GM23338 (cell line): ENCODE measurements around the gene OR2AG2. TPM values are rescaled to one million over a fixed set of nuclear protein-coding genes. Genes with fewer than 3 reads are reported as not detected.

Source experiments
- ATAC-seq: fragments of 200-7000 bp; cut with Tn5 transposase; 3 replicates; pipeline ENCODE4 v1.9.1; 2020
- DNase-seq: peaks from one replicate; pipeline ENCODE4 v3.0.0-alpha.2; 2015; ENCODE audit warnings: low spot score
- H2AFZ ChIP-seq: fragments of 200-600 bp; sonication (generic); 2 replicates; pipeline ENCODE4 v1.8.0; 2016; ENCODE audit warnings: antibody characterized with exemption, mild to moderate bottlenecking, moderate library complexity
- H3F3A ChIP-seq: fragments of 200-600 bp; sonication (generic); replicated peaks from 2 replicates; pipeline ENCODE4 v1.8.0; 2017; ENCODE audit warnings: antibody characterized with exemption, mixed run types, low read depth
- H3K27ac ChIP-seq: fragments of 200-600 bp; sonication (generic); 2 replicates; pipeline ENCODE4 v1.6.1; 2016; ENCODE audit warnings: low read depth
- H3K27me3 ChIP-seq: fragments of 200-600 bp; sonication (generic); 2 replicates; pipeline ENCODE4 v1.8.0; 2016; ENCODE audit warnings: mild to moderate bottlenecking, mixed run types, moderate library complexity; ENCODE audit not compliant: insufficient read depth
- H3K36me3 ChIP-seq: fragments of 200-600 bp; sonication (generic); 2 replicates; pipeline ENCODE4 v1.8.0; 2016; ENCODE audit warnings: mild to moderate bottlenecking; ENCODE audit not compliant: insufficient read depth
- H3K4me1 ChIP-seq: fragments of 200-600 bp; sonication (generic); 2 replicates; pipeline ENCODE4 v1.8.0; 2016; ENCODE audit warnings: mild to moderate bottlenecking, moderate library complexity; ENCODE audit not compliant: insufficient read depth
- H3K4me2 ChIP-seq: fragments of 200-600 bp; sonication (generic); 2 replicates; pipeline ENCODE4 v1.7.1; 2017; ENCODE audit warnings: mixed run types
- H3K4me3 ChIP-seq: fragments of 200-600 bp; sonication (generic); 2 replicates; pipeline ENCODE4 v1.6.1; 2016; ENCODE audit warnings: mixed run types
- H3K79me2 ChIP-seq: fragments of 200-600 bp; sonication (generic); replicated peaks from 2 replicates; pipeline ENCODE4 v1.8.0; 2017; ENCODE audit warnings: mild to moderate bottlenecking; ENCODE audit not compliant: insufficient read depth
- H3K9me2 ChIP-seq: fragments of 200-600 bp; sonication (generic); 2 replicates; pipeline ENCODE4 v1.8.0; 2017; ENCODE audit not compliant: insufficient read depth
- H4K20me1 ChIP-seq: fragments of 200-600 bp; sonication (generic); replicated peaks from 2 replicates; pipeline ENCODE4 v1.8.0; 2017; ENCODE audit warnings: mild to moderate bottlenecking; ENCODE audit not compliant: insufficient read depth
- H3K27ac Mint-ChIP-seq: 2 replicates; pipeline ENCODE4 v1.8.0; 2020; ENCODE audit warnings: inconsistent platforms, mild to moderate bottlenecking, moderate library complexity, mixed read lengths
- H3K27me3 Mint-ChIP-seq: 3 replicates; pipeline ENCODE4 v1.8.0; 2022; ENCODE audit warnings: low read depth, mild to moderate bottlenecking, moderate library complexity, mixed read lengths, inconsistent platforms; ENCODE audit not compliant: insufficient read depth, poor library complexity
- H3K36me3 Mint-ChIP-seq: 3 replicates; pipeline ENCODE4 v1.8.0; 2021; ENCODE audit warnings: low read depth, mild to moderate bottlenecking, inconsistent platforms, moderate library complexity, mixed read lengths
- H3K4me1 Mint-ChIP-seq: 3 replicates; pipeline ENCODE4 v1.8.0; 2020; ENCODE audit warnings: mild to moderate bottlenecking, inconsistent platforms, mixed read lengths
- H3K4me3 Mint-ChIP-seq: 3 replicates; pipeline ENCODE4 v1.8.0; 2021; ENCODE audit warnings: moderate library complexity, mild to moderate bottlenecking, inconsistent platforms, mixed read lengths
- H3K9me3 Mint-ChIP-seq: 3 replicates; pipeline ENCODE4 v1.8.0; 2020; ENCODE audit warnings: moderate library complexity, mild to moderate bottlenecking, inconsistent platforms, mixed read lengths
- CREB1 ChIP-seq: fragments of 250-450 bp; sonication (Bioruptor Pico); IDR thresholded peaks from 2 replicates; pipeline ENCODE4 v1.5.0; 2020; ENCODE audit warnings: low read depth, mild to moderate bottlenecking, moderate library complexity
- CTCF ChIP-seq, 2 experiments: fragments of 200-600 bp in 1 of 2; sonication (generic) in 1 of 2; conservative IDR thresholded peaks; 2 replicates each; pipeline versions ENCODE4 v1.5.1 to v1.6.1; 2016 to 2017; ENCODE audit warnings: antibody characterized with exemption in 2 of 2, low read depth in 2 of 2, mild to moderate bottlenecking in 2 of 2, moderate library complexity in 1 of 2
- EZH2 ChIP-seq: fragments of 200-600 bp; sonication (generic); IDR thresholded peaks from one replicate; pipeline ENCODE4 v1.8.0; 2017; ENCODE audit warnings: antibody characterized with exemption, mild to moderate bottlenecking, low read depth; ENCODE audit not compliant: unreplicated experiment
- EZH2phosphoT487 ChIP-seq: fragments of 200-600 bp; sonication (generic); IDR thresholded peaks from one replicate; pipeline ENCODE4 v1.8.1; 2018; ENCODE audit warnings: antibody characterized with exemption; ENCODE audit not compliant: unreplicated experiment
- JUNB ChIP-seq: IDR thresholded peaks from one replicate; pipeline ENCODE4 v1.6.1; 2016; ENCODE audit warnings: antibody characterized with exemption; ENCODE audit not compliant: unreplicated experiment
- POLR2AphosphoS5 ChIP-seq: IDR thresholded peaks from 2 replicates; pipeline ENCODE4 v1.6.1; 2016; ENCODE audit warnings: antibody characterized with exemption, low read depth
- REST ChIP-seq: IDR thresholded peaks from one replicate; pipeline ENCODE4 v1.6.1; 2018; ENCODE audit warnings: antibody characterized with exemption; ENCODE audit not compliant: unreplicated experiment
- STAT1 ChIP-seq: IDR thresholded peaks from one replicate; pipeline ENCODE4 v1.6.1; 2016; ENCODE audit warnings: antibody characterized with exemption; ENCODE audit not compliant: unreplicated experiment
- ZNF114 ChIP-seq: fragments of 250-450 bp; sonication (Bioruptor Pico); IDR thresholded peaks from 2 replicates; pipeline ENCODE4 v1.5.0; 2020; ENCODE audit warnings: mild to moderate bottlenecking, moderate library complexity
- ZNF331 ChIP-seq: fragments of 250-450 bp; sonication (Bioruptor Pico); IDR thresholded peaks from 2 replicates; pipeline ENCODE4 v1.5.0; 2020; ENCODE audit warnings: low read depth, mild to moderate bottlenecking, moderate library complexity
- polyA plus RNA-seq: library from polyadenylated mRNA; unstranded; fragments of >200 nt; fragmentation: Nextera tagmentation; extraction: Ambion mirVana; gene quantifications from 2 replicates; pipeline ENCODE4 v1.2.1, GENCODE V29; 2016
- total RNA-seq: library from RNA; depleted of rRNA; stranded (reverse); fragments of >200 nt; shearing (Covaris generic); gene quantifications from 2 replicates; pipeline ENCODE4 v1.2.3, GENCODE V29; 2014

Gene OR2AG2
- total and polyA plus RNA-seq, 2 experiments from 2014 or later = 0.11 to 0.45 TPM

GRCh38 chr11:6757373-6757967, 14.3 kb downstream of the OR2AG2 start:
- peaks cover 1% of the 10 kb centered on the region for H3K27me3 Mint-ChIP-seq
- Histone ChIP-seq H3K27ac (no peak overlapping the region), H2AFZ (no peak overlapping the region), H3K9me2 (peaks cover 4% of the 10 kb centered on the region; the same call in 1 of the 2 replicates), H3K79me2 (no peaks in the 10 kb centered on the region), H3K36me3 (no peaks in the 10 kb centered on the region), H4K20me1 (no peaks in the 10 kb centered on the region), H3K4me3 (no peak overlapping the region), H3K27me3 (no peaks in the 10 kb centered on the region), H3K4me1 (no peaks in the 10 kb centered on the region), H3K4me2 (no peak overlapping the region), H3F3A (no peaks in the 10 kb centered on the region)
- H3K4me1 Mint-ChIP-seq = no peaks in the 10 kb centered on the region
- H3K36me3 Mint-ChIP-seq = no peaks in the 10 kb centered on the region
- H3K27ac Mint-ChIP-seq = no peak overlapping the region
- peak; percentile 95 for ATAC-seq
- no peak for TF ChIP-seq EZH2
- no peak for TF ChIP-seq POLR2AphosphoS5
- no peak for TF ChIP-seq ZNF331 (CRISPR knock-in tag)
- TF ChIP-seq EZH2phosphoT487 = no peak
- no peak for TF ChIP-seq REST
- peak; percentile 68 to 86 for TF ChIP-seq CTCF (conservative IDR thresholded peaks at IDR 0.05; ENCODE audit: low read depth in 2 of 2)
- peaks cover 5% of the 10 kb centered on the region; the same call in 2 of the 3 replicates for H3K9me3 Mint-ChIP-seq
- peak; percentile 81 for DNase-seq
- H3K4me3 Mint-ChIP-seq = no peak overlapping the region

- ATAC-seq = no peak
- Histone ChIP-seq H3F3A (no peaks in the 10 kb centered on the region), H3K79me2 (no peaks in the 10 kb centered on the region), H3K27me3 (no peaks in the 10 kb centered on the region), H3K4me2 (no peak overlapping the region), H3K9me2 (0 out of 2 replicates have a peak, but pooled peaks cover 5% of the 10 kb centered on the region), H2AFZ (no peak overlapping the region), H4K20me1 (no peaks in the 10 kb centered on the region), H3K4me3 (no peak overlapping the region), H3K36me3 (no peaks in the 10 kb centered on the region), H3K4me1 (no peaks in the 10 kb centered on the region), H3K27ac (no peak overlapping the region)
- DNase-seq = no peak
- H3K4me1 Mint-ChIP-seq = no peaks in the 10 kb centered on the region
- H3K27ac Mint-ChIP-seq = no peak overlapping the region
- H3K36me3 Mint-ChIP-seq = no peaks in the 10 kb centered on the region
- peaks cover 1% of the 10 kb centered on the region for H3K27me3 Mint-ChIP-seq
- H3K4me3 Mint-ChIP-seq = no peak overlapping the region
- no peaks in the 10 kb centered on the region for H3K9me3 Mint-ChIP-seq
- TF ChIP-seq ZNF114 (CRISPR knock-in tag) (no peak), POLR2AphosphoS5 (no peak), STAT1 (no peak), ZNF331 (CRISPR knock-in tag) (no peak), REST (no peak), CREB1 (CRISPR knock-in tag) (no peak), JUNB (no peak), EZH2 (no peak)
Measured at GRCh38 chr11:6755953-6756347, 15.8 kb downstream of the OR2AG2 start.
